GM12878 (cell line): ENCODE measurements around the gene PDE8B. TPM values are rescaled to one million over a fixed set of nuclear protein-coding genes. Genes with fewer than 3 reads are reported as not detected.

Source experiments
- ATF7 ChIP-seq: fragments of 450-650 bp; IDR thresholded peaks from 2 replicates; pipeline ENCODE4 v1.6.1; 2016; ENCODE audit warnings: low read depth, mild to moderate bottlenecking
- CBFB ChIP-seq: IDR thresholded peaks from 2 replicates; pipeline ENCODE4 v1.6.1; 2016; ENCODE audit warnings: antibody characterized with exemption, low read depth
- CEBPB ChIP-seq, 2 experiments: fragments of 150-350 bp in 1 of 2; IDR thresholded peaks; 2 replicates each; pipeline ENCODE4 v1.6.1; 2012 to 2014; ENCODE audit warnings: low read depth in 2 of 2, low read length in 2 of 2, borderline replicate concordance in 1 of 2, inconsistent platforms in 1 of 2
- CHD4 ChIP-seq: fragments of 200-600 bp; sonication (generic); IDR thresholded peaks from 2 replicates; pipeline ENCODE4 v1.6.1; 2016; ENCODE audit warnings: mild to moderate bottlenecking
- EED ChIP-seq: sonication (generic); IDR thresholded peaks from 2 replicates; pipeline ENCODE4 v1.6.1; 2016; ENCODE audit warnings: antibody characterized with exemption, low read depth
- GATAD2B ChIP-seq: fragments of 450-650 bp; conservative IDR thresholded peaks from 2 replicates; pipeline ENCODE4 v1.6.1; 2017; ENCODE audit warnings: low read depth, mild to moderate bottlenecking, moderate library complexity
- IRF4 ChIP-seq: IDR thresholded peaks from 2 replicates; pipeline ENCODE4 v1.6.1; 2011; ENCODE audit warnings: low read depth, low read length
- JUNB ChIP-seq: IDR thresholded peaks from 2 replicates; pipeline ENCODE4 v1.6.1; 2016; ENCODE audit warnings: antibody characterized with exemption, mild to moderate bottlenecking
- MEF2B ChIP-seq: fragments of 450-650 bp; IDR thresholded peaks from 2 replicates; pipeline ENCODE4 v1.6.1; 2018; ENCODE audit warnings: mild to moderate bottlenecking, moderate library complexity; ENCODE audit not compliant: partially characterized antibody, poor library complexity, severe bottlenecking
- MLLT1 ChIP-seq: fragments of 450-650 bp; IDR thresholded peaks from 2 replicates; pipeline ENCODE4 v1.6.1; 2016; ENCODE audit warnings: mild to moderate bottlenecking
- MTA2 ChIP-seq: fragments of 450-650 bp; IDR thresholded peaks from 2 replicates; pipeline ENCODE4 v1.6.1; 2016; ENCODE audit warnings: low read depth, mild to moderate bottlenecking, moderate library complexity
- MTA3 ChIP-seq: IDR thresholded peaks from 2 replicates; pipeline ENCODE4 v1.6.1; 2012; ENCODE audit warnings: low read length, inconsistent platforms, borderline replicate concordance
- NFYA ChIP-seq: IDR thresholded peaks from 2 replicates; pipeline ENCODE4 v1.6.1; 2011; ENCODE audit warnings: low read depth, mild to moderate bottlenecking, low read length, improper control_type of control experiment, borderline replicate concordance
- NFYB ChIP-seq: IDR thresholded peaks from 2 replicates; pipeline ENCODE4 v1.6.1; 2011; ENCODE audit warnings: low read depth, mild to moderate bottlenecking, low read length, improper control_type of control experiment, moderate library complexity; ENCODE audit not compliant: insufficient read depth
- POLR2AphosphoS2 ChIP-seq: IDR thresholded peaks from 2 replicates; pipeline ENCODE4 v1.6.1; 2011; ENCODE audit warnings: low read depth, mild to moderate bottlenecking, low read length, improper control_type of control experiment, moderate library complexity
- RELA ChIP-seq: fragments of 450-650 bp; IDR thresholded peaks from 2 replicates; pipeline ENCODE4 v1.8.0; 2014; ENCODE audit warnings: borderline replicate concordance; ENCODE audit not compliant: partially characterized antibody
- REST ChIP-seq: IDR thresholded peaks from 2 replicates; pipeline ENCODE4 v1.6.1; 2012; ENCODE audit warnings: mild to moderate bottlenecking, low read depth, low read length
- SMARCA5 ChIP-seq: fragments of 450-650 bp; IDR thresholded peaks from 2 replicates; pipeline ENCODE4 v1.6.1; 2017; ENCODE audit warnings: mild to moderate bottlenecking
- SUPT20H ChIP-seq: IDR thresholded peaks from 2 replicates; pipeline ENCODE4 v1.6.1; 2011; ENCODE audit warnings: low read depth, mild to moderate bottlenecking, low read length, moderate library complexity, borderline replicate concordance; ENCODE audit not compliant: control insufficient read depth
- TARDBP ChIP-seq: IDR thresholded peaks from 2 replicates; pipeline ENCODE4 v1.6.1; 2016; ENCODE audit warnings: borderline replicate concordance
- TCF7 ChIP-seq: IDR thresholded peaks from 2 replicates; pipeline ENCODE4 v1.6.1; 2014; ENCODE audit warnings: antibody characterized with exemption, borderline replicate concordance
- ZSCAN29 ChIP-seq: fragments of 450-650 bp; IDR thresholded peaks from 2 replicates; pipeline ENCODE4 v1.6.1; 2017; ENCODE audit warnings: mild to moderate bottlenecking, moderate library complexity
- polyA plus RNA-seq, 11 experiments: library from polyadenylated mRNA; depleted of rRNA in 4 of 11; unstranded in 6 of 11; stranded (reverse) in 5 of 11; fragments of >200 nt; fragmentation: Nextera tagmentation in 4 of 11; fragmentation: Illumina TruSeq in 1 of 11; extraction: Ambion mirVana in 4 of 11; extraction: Trizol in 1 of 11; gene quantifications; 1 replicate in 1 of 11; 2 replicates in 10 of 11; pipeline versions ENCODE4 v1.2.1 to v1.2.3, GENCODE V29; 2011 to 2016; ENCODE audit warnings: inconsistent platforms in 2 of 11, missing spikeins in 2 of 11, low read depth in 1 of 11
- total RNA-seq, 4 experiments: library from RNA; depleted of rRNA in 3 of 4; stranded (reverse); fragments of >200 nt in 3 of 4; fragmentation: Illumina TruSeq in 1 of 4; extraction: Trizol in 1 of 4; gene quantifications; 2 replicates each; pipeline versions ENCODE4 v1.2.1 to v1.2.3, GENCODE V29; 2013 to 2021
- TF ChIP-seq, protein P1 (sequence below): IDR thresholded peaks from 2 replicates; pipeline ENCODE4 v1.6.1; 2012; ENCODE audit warnings: improper control_type of control experiment, low read depth, low read length; ENCODE audit not compliant: insufficient replicate concordance

PDE8B gene
- total and polyA plus RNA-seq, 10 of the 15 experiments (the other 5 are each of a cell fraction or from before 2014, with no cell fraction given) = 0.03 to 0.44 (median 0.20) TPM; not detected in 3

DNA sequence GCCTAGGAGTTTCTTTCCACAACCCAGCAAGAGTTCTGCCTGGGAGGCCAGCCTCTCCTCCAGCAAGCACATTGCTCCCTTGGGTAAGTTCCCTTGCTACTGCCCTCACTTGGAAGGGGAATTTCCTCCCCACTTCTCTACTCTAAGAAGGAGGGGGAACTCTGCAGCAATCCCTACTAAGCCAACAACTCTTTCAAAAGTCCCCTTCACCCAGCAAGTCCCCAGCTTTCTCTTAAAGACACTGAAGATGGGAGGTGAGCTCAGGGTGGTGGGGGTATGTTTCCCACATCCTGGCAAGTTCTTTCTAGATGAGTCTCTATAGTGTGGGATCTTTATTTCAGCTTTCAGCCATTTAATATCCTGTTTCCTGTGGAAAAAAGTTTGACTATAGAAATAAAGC, 49.0 kb downstream of the PDE8B start (continued):
- TF ChIP-seq IRF4 = no peak
- TF ChIP-seq, protein P1, sequence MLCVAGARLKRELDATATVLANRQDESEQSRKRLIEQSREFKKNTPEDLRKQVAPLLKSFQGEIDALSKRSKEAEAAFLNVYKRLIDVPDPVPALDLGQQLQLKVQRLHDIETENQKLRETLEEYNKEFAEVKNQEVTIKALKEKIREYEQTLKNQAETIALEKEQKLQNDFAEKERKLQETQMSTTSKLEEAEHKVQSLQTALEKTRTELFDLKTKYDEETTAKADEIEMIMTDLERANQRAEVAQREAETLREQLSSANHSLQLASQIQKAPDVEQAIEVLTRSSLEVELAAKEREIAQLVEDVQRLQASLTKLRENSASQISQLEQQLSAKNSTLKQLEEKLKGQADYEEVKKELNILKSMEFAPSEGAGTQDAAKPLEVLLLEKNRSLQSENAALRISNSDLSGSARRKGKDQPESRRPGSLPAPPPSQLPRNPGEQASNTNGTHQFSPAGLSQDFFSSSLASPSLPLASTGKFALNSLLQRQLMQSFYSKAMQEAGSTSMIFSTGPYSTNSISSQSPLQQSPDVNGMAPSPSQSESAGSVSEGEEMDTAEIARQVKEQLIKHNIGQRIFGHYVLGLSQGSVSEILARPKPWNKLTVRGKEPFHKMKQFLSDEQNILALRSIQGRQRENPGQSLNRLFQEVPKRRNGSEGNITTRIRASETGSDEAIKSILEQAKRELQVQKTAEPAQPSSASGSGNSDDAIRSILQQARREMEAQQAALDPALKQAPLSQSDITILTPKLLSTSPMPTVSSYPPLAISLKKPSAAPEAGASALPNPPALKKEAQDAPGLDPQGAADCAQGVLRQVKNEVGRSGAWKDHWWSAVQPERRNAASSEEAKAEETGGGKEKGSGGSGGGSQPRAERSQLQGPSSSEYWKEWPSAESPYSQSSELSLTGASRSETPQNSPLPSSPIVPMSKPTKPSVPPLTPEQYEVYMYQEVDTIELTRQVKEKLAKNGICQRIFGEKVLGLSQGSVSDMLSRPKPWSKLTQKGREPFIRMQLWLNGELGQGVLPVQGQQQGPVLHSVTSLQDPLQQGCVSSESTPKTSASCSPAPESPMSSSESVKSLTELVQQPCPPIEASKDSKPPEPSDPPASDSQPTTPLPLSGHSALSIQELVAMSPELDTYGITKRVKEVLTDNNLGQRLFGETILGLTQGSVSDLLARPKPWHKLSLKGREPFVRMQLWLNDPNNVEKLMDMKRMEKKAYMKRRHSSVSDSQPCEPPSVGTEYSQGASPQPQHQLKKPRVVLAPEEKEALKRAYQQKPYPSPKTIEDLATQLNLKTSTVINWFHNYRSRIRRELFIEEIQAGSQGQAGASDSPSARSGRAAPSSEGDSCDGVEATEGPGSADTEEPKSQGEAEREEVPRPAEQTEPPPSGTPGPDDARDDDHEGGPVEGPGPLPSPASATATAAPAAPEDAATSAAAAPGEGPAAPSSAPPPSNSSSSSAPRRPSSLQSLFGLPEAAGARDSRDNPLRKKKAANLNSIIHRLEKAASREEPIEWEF = no peak
- no peak for TF ChIP-seq TARDBP
- TF ChIP-seq ATF7 = no peak
- TF ChIP-seq EED = 0 out of 2 replicates have a peak, but pooled peaks have one; percentile 42
- no peak for TF ChIP-seq MTA3
- no peak for TF ChIP-seq NFYB
- TF ChIP-seq CBFB = no peak
- 0 out of 2 replicates have a peak, but pooled peaks have one; percentile 52 for TF ChIP-seq GATAD2B
- no peak for TF ChIP-seq POLR2AphosphoS2
- no peak for TF ChIP-seq ZSCAN29
- no peak for TF ChIP-seq NFYA
- no peak for TF ChIP-seq RELA
- no peak for TF ChIP-seq MTA2
- no peak for TF ChIP-seq MLLT1
- no peak for TF ChIP-seq SMARCA5
- TF ChIP-seq CEBPB (IDR thresholded peaks at IDR 0.05; ENCODE audit: borderline replicate concordance in 1 of 2, low read depth in 2 of 2, low read length in 2 of 2) = no peak
- no peak for TF ChIP-seq REST
- TF ChIP-seq CHD4 = no peak
- no peak for TF ChIP-seq SUPT20H
- TF ChIP-seq MEF2B = peak; percentile 43
- no peak for TF ChIP-seq JUNB
- no peak for TF ChIP-seq TCF7
